ENCODE measurements around the gene DUSP22.

DUSP22 gene

GRCh38 chr6:385614-386013, 93.3 kb downstream of the DUSP22 start:
- no peak for DNase-seq

GRCh38 chr6:386688-387266, 94.5 kb downstream of the DUSP22 start:
- no peak for DNase-seq

GRCh38 chr6:387293-387741, 95.0 kb downstream of the DUSP22 start:
- DNase-seq = no peak

DNA sequence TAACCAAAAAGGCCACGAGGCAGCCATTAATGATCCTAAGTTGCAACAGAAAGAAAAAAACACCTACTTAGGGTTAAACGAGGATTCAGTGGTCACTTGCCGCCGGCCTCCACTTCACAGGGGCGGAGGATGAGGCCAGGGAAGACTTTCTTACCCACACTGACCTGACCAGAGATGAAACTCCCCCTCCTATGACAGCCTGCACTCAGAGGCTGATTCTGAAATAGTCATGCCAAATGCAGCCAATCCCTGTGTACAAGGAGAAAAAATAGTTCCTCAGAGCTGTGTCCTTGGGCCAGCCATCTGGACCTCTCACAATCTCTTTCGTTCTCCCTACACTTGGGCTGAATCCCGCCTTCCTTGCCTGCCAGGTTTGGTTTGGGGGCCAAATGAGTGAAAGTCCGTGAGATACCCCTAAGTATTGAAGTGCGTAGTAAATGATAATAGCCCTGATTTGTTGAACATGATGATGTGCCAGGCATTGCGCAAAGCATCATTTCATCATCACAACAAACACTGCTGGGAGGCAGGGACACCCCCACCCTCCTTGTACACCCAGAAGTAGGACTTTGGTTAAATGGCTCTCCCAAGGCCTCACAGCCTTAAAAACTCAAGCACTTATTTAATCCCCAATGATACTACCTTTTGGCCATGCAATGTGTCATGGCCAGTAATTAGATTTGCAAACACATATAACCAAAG, 96.1 kb downstream of the DUSP22 start:
- DNase-seq = no peak

GRCh38 chr6:389143-389542, 96.9 kb downstream of the DUSP22 start:
- no peak for DNase-seq

DNA sequence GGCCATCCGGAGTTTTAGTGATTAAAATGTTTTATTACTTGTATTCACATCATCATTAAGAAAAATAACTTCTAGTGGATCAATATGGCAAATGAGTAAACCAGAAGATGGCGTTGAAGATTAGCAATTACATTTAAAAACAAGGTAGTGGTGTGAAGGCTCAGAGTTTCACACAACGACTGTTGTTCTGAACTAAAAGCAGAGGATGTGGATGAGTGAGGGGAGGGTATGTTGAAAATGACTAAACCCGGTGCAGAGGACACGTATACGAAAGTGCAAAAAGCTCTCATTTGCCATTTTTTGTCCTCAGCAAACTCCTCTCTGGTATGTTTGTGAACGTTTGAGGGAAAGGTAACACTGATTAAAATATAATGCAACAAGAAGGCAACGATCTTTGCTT, 97.3 kb downstream of the DUSP22 start:
- no peak for DNase-seq

- no peak for DNase-seq
Measured at GRCh38 chr6:390914-391558, 98.7 kb downstream of the DUSP22 start.

- DNase-seq = no peak
Measured at GRCh38 chr6:391559-392440, 99.5 kb downstream of the DUSP22 start, which contains the start of gene IRF4. IRF4 (plus strand) TSS chr6:391752; CDS start chr6:393153, 1,401 bp downstream.

GRCh38 chr6:392441-393390, 100.4 kb downstream of the DUSP22 start:
- DNase-seq = no peak

DNA sequence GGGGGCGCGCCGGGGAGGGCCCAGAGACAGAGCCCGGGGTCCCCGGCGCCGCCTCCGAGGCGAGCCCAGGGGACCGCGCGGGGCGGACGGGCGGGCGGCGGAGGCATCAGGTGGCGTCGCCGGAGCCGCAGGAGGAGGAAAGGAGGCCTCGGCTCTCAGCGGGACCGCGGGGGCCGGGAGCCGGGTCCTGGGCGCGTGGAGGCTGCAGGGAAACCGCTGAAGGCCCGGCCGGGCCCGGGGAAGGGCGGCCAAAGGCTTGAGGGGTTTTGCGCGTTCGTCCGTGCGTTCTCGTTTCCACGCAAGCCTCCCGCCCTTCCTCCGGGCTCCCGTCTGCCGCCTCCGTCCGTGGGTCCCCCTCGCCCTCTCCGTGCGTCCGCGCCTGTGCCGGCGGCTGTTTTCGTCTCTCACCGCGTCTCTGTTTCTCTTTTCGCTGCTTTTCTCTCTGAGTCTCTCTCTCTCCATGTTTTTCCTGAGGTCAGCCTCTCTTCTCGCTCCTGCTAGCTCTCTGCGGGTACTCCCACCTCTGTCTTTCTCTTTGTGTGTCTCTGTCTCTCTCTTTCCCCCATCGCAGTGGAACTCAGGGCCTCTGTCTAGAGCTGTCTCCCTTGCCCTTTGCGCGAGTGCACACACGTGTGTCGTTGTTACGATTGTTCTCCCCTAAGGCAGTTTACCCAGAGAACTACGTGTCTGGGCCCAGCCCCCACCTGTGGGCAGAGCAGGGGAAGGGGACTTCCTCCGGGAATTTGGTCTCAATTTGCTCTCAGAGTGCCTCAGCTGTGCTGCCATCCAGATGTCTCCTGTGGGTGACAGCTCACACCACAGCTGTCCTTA, 101.3 kb downstream of the DUSP22 start:
- DNase-seq = no peak

- no peak for DNase-seq
Measured at GRCh38 chr6:394641-395289, 102.5 kb downstream of the DUSP22 start.

- DNase-seq = no peak
Measured at GRCh38 chr6:395432-396125, 103.3 kb downstream of the DUSP22 start.

- DNase-seq = no peak
Measured at GRCh38 chr6:396126-396520, 103.8 kb downstream of the DUSP22 start.

GRCh38 chr6:397056-397455, 104.8 kb downstream of the DUSP22 start:
- DNase-seq = no peak

- no peak for DNase-seq
Measured at GRCh38 chr6:397604-398003, 105.3 kb downstream of the DUSP22 start.

GRCh38 chr6:398065-398464, 105.8 kb downstream of the DUSP22 start:
- no peak for DNase-seq

GRCh38 chr6:398558-399078, 106.3 kb downstream of the DUSP22 start:
- DNase-seq = peak; percentile 47

- no peak for DNase-seq
Measured at GRCh38 chr6:399785-400534, 107.7 kb downstream of the DUSP22 start.

- DNase-seq = no peak
Measured at GRCh38 chr6:400815-401214, 108.5 kb downstream of the DUSP22 start.

All from COR-L47 (cell line).